NCI-H446 treated with DMSO at 0.1 percent for 48 hours (cell line): ENCODE measurements around the gene INO80B.
"Not testable (repeated sequence)": the region's sequence is repeated elsewhere in the genome, so short reads cannot be mapped to it uniquely, and the experiment has no call there.

Experiments used
- DNase-seq: peaks from one replicate; lab custom pipeline; 2025; lab: John Stamatoyannopoulos, UW

Gene INO80B

GRCh38 chr2:74454654-74455511 is at the start of gene INO80B:
INO80B (plus strand) TSS chr2:74455087; CDS start chr2:74455117, 30 bp downstream.
- peak; percentile 91 for DNase-seq

GRCh38 chr2:74406035-74406434 is 48.9 kb upstream of the INO80B start:
- DNase-seq: no peak

GRCh38 chr2:74407682-74408081 is 47.2 kb upstream of the INO80B start:
- DNase-seq: no peak

- DNase-seq: no peak
These were observed 41.7 kb upstream of the INO80B start for GRCh38 chr2:74413001-74413698.

GRCh38 chr2:74414441-74414840 is 40.4 kb upstream of the INO80B start:
- DNase-seq: no peak

GRCh38 chr2:74414881-74415761 is 39.8 kb upstream of the INO80B start:
- DNase-seq: no peak

GRCh38 chr2:74415762-74416395 is 39.0 kb upstream of the INO80B start:
- DNase-seq: no peak

- no peak for DNase-seq
These were observed 38.1 kb upstream of the INO80B start for GRCh38 chr2:74416778-74417177.

GRCh38 chr2:74417197-74417596 is 37.7 kb upstream of the INO80B start:
- no peak for DNase-seq

GRCh38 chr2:74417763-74418162 is 37.1 kb upstream of the INO80B start:
- DNase-seq: no peak

GRCh38 chr2:74418312-74418711 is 36.6 kb upstream of the INO80B start:
- DNase-seq: no peak

- no peak for DNase-seq
These were observed 35.5 kb upstream of the INO80B start for GRCh38 chr2:74419345-74419744.

- no peak for DNase-seq
These were observed 34.9 kb upstream of the INO80B start for GRCh38 chr2:74420006-74420405.

GRCh38 chr2:74420443-74421103 is 34.3 kb upstream of the INO80B start:
- DNase-seq: not testable (repeated sequence)

- peak; percentile 62 for DNase-seq
These were observed 33.5 kb upstream of the INO80B start, which contains the start of the genes C2orf81 and WDR54 for GRCh38 chr2:74421221-74421870. C2orf81 (minus strand) TSS chr2:74421619; CDS start chr2:74421560, 59 bp downstream. WDR54 (plus strand) TSS chr2:74421730; CDS start chr2:74422154, 424 bp downstream.

- DNase-seq: no peak
These were observed 31.4 kb upstream of the INO80B start for GRCh38 chr2:74423231-74424095.

GRCh38 chr2:74424139-74424992 is 30.5 kb upstream of the INO80B start:
- no peak for DNase-seq

- DNase-seq: no peak
These were observed 29.9 kb upstream of the INO80B start for GRCh38 chr2:74424995-74425406.
